ENCODE results near the gene GPR158.

GPR158 gene

DNA sequence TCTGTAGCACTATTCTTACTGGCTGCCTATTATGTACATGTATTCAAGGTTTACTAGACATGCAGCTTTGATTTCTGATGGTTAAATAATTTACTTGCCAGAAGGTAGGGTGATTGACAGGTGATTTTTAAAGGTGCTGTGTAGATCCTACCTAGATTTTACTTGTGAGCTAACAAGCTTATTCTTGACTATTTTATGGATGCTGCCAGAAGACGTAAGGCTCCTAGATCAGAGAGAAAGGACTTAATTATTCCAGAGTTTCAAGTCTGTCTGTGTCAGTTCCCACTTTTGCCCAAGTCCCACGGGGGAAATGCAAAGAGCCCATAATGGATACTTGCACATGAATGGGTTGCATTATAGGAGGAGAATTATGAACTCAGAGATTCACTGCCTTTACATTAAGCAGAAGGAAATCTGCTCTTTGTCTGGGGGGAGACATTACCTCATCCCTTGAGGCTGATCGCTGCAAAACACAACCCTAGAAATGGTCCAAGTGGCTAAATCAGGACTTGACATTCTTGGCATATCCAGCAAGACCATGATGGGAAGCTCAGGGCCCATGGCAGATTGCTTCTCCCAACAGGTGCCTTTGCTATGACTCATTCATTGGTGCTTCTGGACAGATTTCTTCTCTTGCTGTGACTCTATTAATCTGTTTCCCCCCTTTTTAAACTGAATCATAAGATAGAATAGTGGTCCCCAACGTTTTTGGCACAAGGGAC, 32.1 kb downstream of the GPR158 start:
- no peak for DNase-seq (ENCODE audit: low read depth)

DNA sequence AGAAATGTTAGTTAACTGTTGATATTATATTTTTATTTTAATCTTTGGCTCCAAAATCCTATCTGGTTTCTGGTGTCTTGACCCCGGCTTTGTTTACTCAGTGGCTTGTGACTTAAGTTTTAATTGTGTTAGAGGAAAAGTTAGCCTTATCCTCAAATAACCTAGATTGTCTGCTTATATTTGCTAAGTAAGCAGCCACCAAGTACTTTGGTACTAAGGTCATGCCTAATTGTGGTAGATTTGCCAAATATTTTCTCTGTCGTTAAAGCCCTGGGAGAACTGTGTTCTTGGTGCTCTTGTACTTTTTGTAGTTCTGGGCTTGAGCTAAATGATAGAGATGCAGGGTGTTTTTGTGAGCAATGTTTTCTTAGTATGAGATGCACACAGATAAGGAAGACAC, 34.8 kb downstream of the GPR158 start:
- DNase-seq (ENCODE audit: low read depth): no peak

DNA sequence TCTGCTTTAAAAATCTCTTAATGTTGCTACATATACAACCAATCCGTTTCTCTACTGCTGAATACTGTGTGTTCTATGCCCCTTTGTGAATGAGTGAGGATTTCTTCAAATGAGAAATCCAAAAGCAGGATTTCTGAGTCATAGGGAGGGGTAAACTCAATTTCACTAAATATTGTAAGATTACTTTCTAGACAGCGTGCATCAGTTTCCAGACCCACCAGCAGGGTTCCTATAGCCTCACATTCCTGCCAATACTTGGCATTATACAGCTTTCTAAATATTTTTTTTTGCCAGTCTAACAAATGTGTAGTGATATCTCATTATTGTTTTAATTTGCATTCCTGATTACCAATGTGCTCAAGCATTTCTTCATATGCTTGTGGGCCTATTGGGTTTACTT, 35.5 kb downstream of the GPR158 start:
- no peak for DNase-seq (ENCODE audit: low read depth)

DNA sequence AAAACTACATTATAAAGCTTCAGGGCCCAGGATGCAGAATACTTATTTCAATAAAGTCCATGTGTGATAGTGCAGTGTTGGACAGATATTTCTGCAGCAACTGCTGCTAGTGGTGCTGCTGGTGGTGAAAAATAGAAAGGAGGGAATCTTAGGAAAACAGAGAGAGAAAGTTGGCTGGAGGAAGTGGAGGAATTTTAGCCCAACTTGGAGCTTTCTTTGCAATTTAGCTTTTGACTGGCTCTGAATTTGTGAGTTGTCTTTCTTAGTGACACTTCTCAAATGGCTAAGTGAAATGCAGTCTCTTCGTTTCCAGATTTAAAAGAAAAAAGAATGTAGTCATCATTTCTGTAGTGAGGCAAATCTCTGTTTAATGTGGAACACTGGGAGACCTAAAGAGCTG, 45.4 kb downstream of the GPR158 start:
- no peak for DNase-seq (ENCODE audit: low read depth)

DNA sequence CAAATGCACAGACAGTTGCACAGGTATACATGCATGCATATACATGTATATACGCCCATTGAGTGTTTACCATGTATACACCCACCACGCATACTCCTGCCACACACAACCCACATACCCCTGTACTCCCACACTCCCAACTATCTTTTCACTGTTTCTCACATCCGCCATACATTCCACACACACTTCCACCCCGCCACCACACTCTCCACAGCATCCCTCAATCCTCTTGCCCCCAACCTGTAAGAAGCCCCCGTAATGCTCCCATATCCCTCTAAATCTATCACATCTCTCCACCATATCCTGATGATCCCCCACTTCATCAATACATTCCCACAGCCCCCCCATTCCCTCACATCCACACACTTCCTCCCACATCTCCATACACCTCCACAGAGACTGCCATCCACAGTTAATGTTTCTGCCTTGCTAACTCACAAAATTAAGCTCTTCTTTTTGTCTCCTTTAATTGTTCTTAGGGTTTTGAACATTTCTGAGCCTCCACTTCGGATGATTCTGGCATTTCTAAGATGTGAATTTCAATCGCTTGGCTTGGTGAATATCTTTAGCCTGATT, 47.4 kb downstream of the GPR158 start:
- DNase-seq (ENCODE audit: low read depth): no peak

DNA sequence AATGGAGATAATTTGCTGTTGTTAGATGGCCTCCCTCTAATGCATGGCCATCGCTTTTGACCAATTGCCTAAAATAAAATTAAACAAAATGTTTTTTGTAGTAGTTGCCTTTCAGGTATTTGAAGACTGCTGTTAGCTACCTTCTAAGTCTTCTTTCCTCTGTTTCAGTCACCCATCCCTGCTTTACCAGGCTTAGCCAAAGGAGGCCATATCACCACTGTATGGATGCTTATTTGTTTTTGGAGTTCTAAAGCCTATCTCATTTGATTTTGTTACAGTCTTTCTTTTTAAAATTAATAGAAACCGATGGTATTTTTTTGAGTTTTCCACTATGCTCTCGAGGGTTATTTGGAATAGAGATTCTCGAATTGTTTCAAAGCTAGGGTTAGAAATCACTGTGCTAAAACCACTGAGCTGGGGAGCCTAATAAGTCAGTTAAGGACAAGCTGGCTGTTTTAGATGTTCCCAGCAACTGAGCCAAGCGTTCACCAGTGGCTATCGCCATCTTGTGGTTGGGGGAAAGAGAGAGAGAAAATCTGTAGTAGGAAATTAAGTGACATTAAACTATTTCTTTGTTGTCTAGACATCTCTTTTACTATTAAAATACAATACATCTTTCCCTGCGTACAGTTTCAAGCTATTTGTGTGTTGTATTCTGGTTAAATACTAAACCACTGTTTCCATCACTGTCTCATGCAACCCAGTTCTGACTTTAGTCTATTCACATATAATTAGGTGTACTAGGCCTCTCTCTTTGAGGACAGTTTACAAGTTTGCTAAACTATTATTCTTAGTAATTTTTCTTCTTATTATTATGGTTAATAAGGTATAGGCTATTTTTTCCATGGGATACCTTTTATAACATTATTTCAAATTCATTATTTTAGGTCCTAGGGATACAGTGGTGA, 52.2 kb downstream of the GPR158 start:
- no peak for DNase-seq (ENCODE audit: low read depth)

DNA sequence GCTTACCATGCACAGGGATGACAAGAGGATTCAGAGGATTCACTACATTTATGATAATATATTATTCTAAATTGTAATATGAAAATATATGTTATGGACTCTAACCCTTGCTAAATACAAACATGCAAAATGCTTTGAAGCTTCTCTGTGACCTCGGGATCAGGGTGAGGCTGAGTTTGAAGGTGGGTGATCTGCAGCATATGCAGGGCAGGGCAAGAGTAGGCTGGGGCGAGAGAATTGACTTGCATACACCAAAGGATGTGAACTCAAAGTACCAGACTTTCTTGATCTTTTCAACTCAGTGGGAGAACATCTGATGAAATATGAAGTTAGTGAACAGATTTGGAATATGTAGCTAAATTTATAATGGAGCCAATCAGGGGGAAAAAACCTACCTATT, 57.0 kb downstream of the GPR158 start:
- no peak for DNase-seq (ENCODE audit: low read depth)

DNA sequence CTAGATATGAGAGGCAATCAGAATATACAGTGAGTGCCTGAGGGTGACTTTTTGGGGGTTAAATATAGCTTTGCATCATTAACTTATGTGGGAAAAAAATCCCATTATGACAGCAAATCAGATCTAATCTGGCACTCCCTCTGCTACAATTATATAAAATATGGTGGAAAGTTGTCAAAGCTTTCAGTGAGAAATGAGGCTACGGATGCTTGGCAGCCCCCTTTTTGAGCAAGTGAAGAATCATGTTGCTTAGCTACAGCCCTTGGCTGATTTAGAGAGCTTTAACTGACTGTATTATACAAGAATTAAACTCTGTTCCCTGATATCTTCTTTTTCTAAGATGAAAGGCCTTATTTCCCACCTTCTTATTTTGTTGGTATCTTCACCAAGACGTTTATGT, 57.4 kb downstream of the GPR158 start:
- no peak for DNase-seq (ENCODE audit: low read depth)

DNA sequence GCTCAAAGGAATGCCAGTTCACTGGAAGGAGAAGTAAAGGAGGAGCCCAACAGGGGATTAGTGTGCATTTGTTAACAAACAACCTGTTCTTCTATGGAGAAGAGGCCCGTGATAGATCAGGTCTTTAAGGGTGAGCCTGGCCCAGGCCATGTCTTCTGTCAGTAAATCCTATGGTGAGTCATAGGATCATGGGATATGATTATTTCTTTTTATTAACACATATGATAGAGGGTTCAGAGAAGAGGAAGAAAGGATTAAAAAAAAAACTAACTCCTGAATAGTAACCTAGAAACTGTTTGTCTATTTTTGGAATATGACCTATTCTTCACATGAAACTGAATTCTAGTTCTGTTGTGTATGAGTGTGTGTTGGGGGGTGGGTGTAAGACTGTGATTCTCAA, 70.4 kb downstream of the GPR158 start:
- no peak for DNase-seq (ENCODE audit: low read depth)

DNA sequence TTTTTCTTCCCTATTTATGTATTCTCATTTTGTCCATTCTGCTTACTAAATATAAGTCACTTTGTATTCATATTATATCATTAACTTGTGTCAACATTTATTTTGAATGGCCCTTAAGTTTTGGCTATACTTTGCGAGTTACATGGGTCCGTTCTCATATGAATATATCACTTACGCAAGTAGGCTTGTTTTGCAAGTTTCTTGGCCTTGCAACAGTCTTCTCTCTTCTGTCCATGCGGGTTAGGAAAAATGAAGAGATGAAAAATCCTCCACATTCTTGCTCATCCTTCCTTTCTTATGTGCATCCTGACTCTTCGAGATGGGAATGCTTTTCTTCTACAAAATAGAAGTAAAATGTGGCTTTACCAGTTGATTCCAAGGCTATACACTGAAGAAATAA, 82.8 kb downstream of the GPR158 start:
- DNase-seq (ENCODE audit: low read depth): no peak

DNA sequence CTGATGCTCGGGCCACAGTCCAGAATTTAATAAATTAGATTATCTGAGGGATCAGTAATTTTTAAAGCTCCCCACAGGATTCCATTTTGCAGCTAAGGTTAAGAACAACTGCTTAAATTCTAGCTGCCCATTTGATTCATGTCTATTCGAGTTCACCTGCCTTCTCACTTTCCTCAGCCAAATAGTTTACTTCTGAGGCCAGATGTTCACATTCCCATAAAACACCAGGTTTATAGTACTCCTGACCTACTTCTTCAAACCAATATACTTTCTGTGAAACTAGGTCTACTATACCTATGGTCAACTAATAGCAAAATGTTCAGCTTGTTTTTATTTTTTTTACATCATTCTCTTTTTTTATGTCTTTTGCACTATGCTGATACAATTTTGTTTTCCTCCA, 86.3 kb downstream of the GPR158 start:
- DNase-seq (ENCODE audit: low read depth): no peak

DNA sequence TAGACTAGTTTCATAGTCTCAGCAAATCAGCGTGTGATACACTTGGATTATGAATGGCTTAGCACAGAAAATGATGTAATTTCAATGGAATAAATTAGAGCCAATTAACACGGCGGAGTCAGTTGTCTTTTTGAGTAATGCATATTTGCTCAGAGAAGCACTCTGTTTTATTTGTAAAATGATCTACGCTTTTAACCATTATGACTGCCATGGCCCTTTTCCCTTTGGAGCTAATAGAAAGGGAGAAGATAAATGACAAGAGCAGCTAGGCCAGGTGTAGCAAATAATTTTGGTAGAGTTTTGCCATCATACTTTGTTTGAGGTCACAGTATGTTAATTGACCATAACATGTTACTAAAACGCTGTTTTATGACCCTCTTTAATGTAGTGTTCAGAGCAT, 86.8 kb downstream of the GPR158 start:
- no peak for DNase-seq (ENCODE audit: low read depth)

DNA sequence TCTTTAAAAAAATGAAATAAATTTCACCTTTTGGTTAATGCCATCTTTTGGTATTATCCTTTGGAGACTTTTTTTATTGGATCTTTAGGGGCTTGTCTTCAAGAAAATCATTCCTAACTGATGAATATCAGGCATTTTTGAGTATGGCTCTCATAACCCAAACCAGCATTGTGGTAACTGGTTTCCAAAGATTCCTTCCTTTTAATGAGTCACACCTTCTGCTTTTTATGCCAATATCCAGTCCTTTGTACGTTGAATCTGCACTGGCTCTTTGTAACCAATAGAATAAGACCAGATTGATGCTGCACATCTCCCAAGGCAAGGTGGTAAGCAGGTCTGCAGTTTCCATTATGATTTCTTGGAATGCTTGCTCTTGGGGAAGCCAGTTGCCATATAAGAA, 89.1 kb downstream of the GPR158 start:
- DNase-seq (ENCODE audit: low read depth): no peak

DNA sequence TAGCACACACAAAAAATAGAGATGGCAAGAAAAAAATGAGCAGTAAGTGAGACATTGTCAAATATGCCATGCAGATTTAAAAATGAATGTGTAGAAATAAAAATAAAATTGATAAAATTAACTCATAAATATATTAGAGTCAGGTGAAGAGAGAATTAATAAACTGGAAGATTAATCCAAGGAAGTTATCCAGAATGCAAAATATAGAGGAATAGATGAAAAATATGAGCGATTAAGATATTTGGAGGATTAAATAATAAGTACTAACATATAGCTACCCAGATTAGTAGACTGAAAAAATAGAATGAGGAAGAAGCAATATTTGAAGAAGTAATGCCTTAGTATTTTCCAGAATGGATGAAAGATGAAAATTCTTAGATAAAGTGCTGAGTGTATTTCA, 103.4 kb downstream of the GPR158 start:
- DNase-seq (ENCODE audit: low read depth): no peak

DNA sequence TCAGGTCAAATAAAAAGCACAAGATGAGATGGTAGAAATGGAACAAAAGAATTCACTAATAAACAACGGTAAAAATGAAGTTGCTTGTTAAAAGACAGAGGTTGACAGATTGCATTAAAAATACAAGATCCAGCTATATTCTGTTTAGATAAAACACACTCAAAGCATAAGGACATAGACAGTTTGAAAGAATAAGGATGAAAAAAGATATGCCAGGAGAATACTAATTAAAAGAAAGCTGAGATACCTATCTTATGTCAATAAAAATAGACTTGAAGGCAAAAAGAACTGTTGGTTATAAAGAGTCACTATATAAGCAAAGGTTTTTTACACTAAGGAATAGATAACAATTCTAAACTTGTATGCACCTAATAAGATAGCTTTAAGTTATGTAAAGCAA, 105.3 kb downstream of the GPR158 start:
- no peak for DNase-seq (ENCODE audit: low read depth)

DNA sequence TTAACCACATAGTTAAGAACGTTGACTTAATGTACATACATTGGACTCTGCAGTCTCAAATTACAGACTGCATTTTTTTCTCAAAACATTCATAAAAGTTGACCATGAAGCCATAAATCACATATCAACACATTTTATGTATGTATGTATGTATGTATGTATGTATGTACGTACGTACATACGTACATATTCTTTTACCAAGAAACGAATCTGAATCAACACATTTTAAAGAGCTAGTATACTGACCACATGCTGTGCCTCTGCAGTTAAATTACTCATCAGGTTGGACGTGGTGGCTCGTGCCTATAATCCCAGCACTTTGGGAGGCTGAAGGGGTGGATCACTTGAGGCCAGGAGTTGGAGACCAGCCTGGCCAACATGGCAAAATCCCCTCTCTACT, 105.8 kb downstream of the GPR158 start:
- DNase-seq (ENCODE audit: low read depth): no peak

DNA sequence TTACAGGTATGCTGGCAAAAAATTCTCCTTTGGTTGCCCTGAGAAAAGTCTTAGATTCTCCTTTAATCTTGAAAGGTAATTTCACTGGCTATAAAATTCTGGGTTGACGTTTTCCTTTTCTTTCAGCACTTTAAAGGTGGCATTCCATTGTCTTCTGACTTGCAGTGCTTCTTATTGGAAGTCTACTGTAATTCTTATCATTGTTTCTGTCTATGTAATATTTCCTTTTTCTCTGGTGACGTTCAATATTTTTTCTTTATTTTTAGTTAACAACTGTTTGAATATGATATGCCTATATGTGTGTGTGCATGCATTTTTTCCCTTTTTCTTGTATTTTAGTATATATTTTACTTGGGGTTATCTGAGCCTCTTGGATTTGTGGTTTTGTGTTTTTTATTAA, 111.0 kb downstream of the GPR158 start:
- no peak for DNase-seq (ENCODE audit: low read depth)

DNA sequence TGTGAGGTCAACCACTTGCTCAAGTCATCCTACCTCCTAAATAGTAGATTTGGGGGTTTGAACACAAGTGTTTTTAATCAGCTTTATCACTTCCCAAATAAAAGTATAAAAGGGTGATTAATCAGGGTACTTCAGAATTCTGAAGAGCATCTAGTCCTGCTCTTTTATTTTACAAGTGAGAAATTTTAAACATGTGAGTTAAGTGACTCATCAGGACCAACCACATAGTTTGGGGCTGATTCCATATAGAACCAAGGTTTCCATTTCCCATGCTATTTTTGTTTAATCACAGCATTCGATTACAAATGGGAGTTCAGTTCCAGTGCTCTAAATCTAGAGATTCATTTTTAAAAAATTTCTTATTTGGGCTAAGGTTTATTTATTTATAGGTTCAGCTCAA, 113.4 kb downstream of the GPR158 start:
- DNase-seq (ENCODE audit: low read depth): no peak

DNA sequence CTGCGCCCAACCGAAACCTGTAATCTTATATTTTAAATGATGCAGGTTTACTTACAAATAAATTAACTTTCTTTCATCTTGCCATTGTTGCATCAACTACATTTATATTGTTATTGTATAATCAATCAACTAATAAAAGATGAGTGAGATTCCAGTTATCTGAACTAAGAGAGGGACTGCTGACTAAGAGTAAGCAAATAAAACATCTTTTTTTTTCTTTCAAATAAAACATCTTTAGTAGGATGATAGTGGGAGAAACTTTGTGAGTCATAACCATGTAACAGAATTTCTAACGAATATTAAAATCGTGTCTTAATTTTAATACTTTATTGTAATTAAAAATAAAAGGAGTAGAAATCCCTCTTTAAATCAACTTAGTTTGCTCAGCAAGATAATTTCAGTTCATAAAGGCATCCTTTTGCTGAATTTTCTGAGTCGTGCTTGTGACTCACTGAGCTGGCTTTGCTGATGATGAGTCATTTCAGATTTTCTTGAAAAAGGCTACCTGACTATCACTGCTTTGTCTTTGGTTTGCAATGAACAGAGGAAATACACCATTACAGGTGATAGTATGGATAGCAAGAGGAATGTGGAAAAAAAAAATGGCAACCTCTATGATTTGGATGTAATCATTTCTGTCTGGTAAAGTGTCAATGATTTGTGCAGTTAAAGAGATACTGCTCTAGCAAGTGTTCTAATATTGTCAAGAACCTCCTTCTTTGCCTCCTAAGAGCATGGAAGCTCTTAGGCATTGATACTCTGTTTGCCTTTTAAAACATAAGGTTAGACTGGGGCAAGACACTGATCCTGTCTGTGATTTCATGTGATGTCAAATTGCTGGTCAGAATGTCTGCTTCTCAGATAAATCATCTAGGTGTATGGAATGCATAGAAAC, 119.5 kb downstream of the GPR158 start:
- DNase-seq (ENCODE audit: low read depth): no peak

DNA sequence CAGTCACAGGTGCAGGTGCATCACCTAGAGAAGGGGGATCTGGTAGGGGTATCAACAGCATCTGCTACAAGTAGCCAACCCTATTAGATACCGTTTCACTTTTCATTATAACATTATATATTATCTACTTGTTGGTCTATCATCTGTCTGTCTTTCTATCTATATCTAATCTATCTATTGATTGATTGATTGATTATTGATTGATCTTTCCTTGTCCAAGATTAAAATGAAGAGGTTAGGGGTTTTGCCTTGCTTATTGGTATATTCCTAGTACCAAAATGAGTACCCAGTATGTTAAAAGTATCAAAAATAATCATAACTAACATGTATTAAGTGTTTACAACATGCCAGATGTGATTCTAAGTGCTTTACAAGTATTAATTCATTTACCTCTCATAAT, 121.5 kb downstream of the GPR158 start:
- no peak for DNase-seq (ENCODE audit: low read depth)

DNA sequence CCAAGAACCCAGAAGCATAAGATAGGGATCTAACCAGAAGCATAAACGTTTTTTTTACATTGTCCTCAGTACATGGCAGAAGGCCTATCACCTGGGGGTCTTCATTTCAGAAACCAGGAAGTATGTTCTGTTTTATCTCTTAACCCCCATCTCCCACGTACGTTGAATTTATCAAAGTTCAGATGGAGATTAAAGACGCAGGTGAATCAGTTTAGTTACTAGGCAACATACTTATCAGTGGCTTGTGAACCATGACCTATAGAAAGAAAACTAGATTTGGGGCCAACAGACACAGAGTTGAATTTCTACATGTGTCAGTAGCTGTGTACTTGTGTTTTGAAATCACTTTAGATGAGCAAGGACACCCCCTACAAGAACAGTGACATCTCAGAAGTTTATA, 122.7 kb downstream of the GPR158 start:
- DNase-seq (ENCODE audit: low read depth): no peak

DNA sequence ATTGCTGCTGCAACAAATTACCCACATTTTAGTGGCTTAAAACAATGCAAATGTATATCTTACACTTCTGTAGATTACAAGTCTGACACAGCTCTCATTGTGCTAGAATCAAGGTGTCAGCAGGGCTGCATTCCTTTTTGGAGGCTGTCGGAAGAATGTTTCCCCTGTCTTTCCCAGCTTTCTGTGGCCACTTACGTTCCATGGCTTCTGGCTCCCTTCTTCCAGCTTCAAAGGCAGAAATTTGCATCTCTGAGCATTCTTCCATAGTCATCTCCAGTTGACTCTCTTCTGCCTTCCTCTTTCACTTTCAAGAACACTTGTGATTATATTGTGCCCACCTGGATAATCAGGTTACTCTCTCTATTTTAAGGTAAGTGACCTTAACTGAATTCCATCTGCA, 125.3 kb downstream of the GPR158 start:
- DNase-seq (ENCODE audit: low read depth): no peak

Measured in T-helper 22 cell (primary cell).